Measurements from ENCODE around the gene CYP27C1. TPM values are rescaled to one million over a fixed set of nuclear protein-coding genes. Genes with fewer than 3 reads are reported as not detected.

The CYP27C1 gene
- total RNA-seq, 1 donor from 2014 or later: 5.1 TPM

DNA sequence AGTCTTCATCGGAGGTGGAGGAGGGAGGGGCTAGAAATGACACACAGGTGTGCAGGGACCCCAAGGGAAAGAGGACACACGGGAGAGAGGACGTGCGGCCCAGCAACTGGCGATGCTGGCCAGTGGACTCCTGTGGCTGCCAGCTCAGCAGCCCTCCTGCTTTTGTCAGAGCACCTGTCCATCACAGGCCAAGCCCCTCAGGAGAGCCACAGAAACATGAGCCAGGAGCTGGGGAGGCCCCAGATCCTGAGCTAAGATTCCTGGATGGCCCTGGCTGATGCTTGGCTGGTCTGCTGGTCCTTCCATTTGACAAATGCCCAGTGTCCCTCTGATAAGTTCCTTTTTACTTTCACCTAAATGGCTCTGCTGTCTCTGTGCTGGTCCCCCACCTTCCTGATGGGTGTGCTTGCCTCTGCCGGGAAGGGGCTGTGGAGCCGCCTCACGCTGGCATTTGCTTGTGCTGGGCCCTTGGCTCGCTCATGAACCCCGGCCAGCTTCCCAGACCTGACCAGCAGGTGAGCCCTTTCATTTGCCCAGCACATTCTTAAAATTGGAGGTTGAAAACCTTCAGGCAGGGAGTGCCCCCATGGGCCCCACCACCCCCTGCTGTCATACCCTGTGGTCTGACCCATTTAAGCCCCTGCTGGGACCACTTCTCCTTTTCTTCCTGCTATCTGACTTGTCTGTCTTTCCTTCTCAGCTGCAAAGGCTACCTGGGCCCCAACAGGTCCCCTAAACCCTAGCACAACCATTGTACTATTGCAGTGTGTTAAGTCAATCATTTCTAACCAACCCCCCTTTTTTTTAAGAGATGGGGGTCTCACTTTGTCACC is 37.3 kb downstream of the CYP27C1 start:
- Mint-ChIP-seq H3K9me3 (peaks cover 11% of the 10 kb centered on the region), H3K4me3 (no peak overlapping the region), H3K36me3 (no peaks in the 10 kb centered on the region), H3K27ac (no peak overlapping the region), H3K4me1 (ENCODE audit: unreplicated experiment) (no peaks in the 10 kb centered on the region), H3K27me3 (no peaks in the 10 kb centered on the region)
- TF ChIP-seq CTCF (conservative IDR thresholded peaks at IDR 0.05): no peak
- no peak for DNase-seq (ENCODE audit: extremely low spot score, unreplicated experiment)

- no peaks in the 10 kb centered on the region for H3K4me1 Mint-ChIP-seq (ENCODE audit: unreplicated experiment)
- no peak for DNase-seq (ENCODE audit: extremely low spot score, unreplicated experiment)
- H3K27me3 Mint-ChIP-seq: peaks cover 3% of the 10 kb centered on the region
- peaks cover 11% of the 10 kb centered on the region for H3K9me3 Mint-ChIP-seq
- H3K27ac Mint-ChIP-seq: no peak overlapping the region
- no peak for TF ChIP-seq CTCF (conservative IDR thresholded peaks at IDR 0.05)
- H3K4me3 Mint-ChIP-seq: no peak overlapping the region
- H3K36me3 Mint-ChIP-seq: no peaks in the 10 kb centered on the region
Observed at GRCh38 chr2:127181851-127182250, 38.2 kb downstream of the CYP27C1 start.

GRCh38 chr2:127179766-127180165 is 40.3 kb downstream of the CYP27C1 start:
- TF ChIP-seq CTCF (conservative IDR thresholded peaks at IDR 0.05): no peak
- Mint-ChIP-seq H3K27ac (no peak overlapping the region), H3K36me3 (no peaks in the 10 kb centered on the region), H3K9me3 (peaks cover 11% of the 10 kb centered on the region), H3K4me3 (no peak overlapping the region), H3K27me3 (peaks cover 7% of the 10 kb centered on the region), H3K4me1 (ENCODE audit: unreplicated experiment) (peaks cover 16% of the 10 kb centered on the region)
- DNase-seq (ENCODE audit: extremely low spot score, unreplicated experiment): no peak

GRCh38 chr2:127177617-127178263 is 42.4 kb downstream of the CYP27C1 start:
- TF ChIP-seq CTCF (conservative IDR thresholded peaks at IDR 0.05): no peak
- peaks cover 17% of the 10 kb centered on the region for H3K4me1 Mint-ChIP-seq (ENCODE audit: unreplicated experiment)
- H3K36me3 Mint-ChIP-seq: no peaks in the 10 kb centered on the region
- no peak overlapping the region for H3K27ac Mint-ChIP-seq
- H3K9me3 Mint-ChIP-seq: peaks cover 11% of the 10 kb centered on the region
- no peak for DNase-seq (ENCODE audit: extremely low spot score, unreplicated experiment)
- H3K27me3 Mint-ChIP-seq: peaks cover 7% of the 10 kb centered on the region
- H3K4me3 Mint-ChIP-seq: no peak overlapping the region

DNA sequence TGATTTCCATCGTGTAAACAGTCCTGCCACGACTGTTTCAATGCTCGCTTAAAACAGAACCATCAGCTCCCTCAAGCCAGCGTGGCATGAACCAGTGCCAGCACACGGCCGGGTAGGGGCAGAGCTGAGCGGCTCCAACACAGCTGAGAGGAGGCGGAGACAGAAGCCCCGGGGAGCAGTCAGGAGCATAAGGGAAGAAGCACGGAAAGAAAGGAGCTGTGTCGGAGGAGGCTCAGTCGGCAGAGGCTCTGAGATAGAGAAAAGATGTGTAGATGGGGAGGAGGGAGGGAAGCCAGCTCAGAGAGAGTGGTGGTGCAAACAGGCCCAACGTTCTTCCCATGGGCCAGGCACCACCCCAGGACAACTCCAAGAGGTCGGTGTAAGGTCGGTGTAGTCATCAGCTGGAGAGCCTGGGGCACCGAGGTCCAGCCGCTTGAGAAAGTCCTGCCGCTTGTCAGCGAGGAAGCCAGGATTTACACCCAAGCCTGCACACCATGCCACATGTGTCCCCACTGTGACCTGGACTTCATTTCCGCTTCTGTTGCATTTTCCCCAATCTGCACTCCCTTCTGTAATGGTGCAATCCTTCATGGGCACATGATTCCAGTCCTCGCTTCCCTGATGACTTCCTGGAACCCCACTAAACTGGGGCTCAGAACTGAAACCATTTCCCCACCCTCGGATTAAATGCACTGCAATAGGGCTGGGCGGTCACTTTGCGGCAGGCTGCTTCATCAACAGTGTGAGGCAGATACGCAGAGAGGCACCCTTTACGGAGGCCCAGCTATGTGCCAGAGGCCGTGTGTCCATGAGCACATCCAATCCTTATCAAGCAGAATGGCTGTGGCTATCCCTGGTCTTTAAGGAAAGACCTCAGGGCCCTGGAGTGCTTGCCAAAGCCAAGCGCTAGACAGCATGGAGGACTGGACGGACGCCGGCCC is 43.5 kb downstream of the CYP27C1 start:
- H3K36me3 Mint-ChIP-seq: no peaks in the 10 kb centered on the region
- H3K9me3 Mint-ChIP-seq: peaks cover 11% of the 10 kb centered on the region
- peaks cover 7% of the 10 kb centered on the region for H3K27me3 Mint-ChIP-seq
- peaks cover 17% of the 10 kb centered on the region for H3K4me1 Mint-ChIP-seq (ENCODE audit: unreplicated experiment)
- TF ChIP-seq CTCF (conservative IDR thresholded peaks at IDR 0.05): no peak
- H3K4me3 Mint-ChIP-seq: no peak overlapping the region
- no peak overlapping the region for H3K27ac Mint-ChIP-seq
- no peak for DNase-seq (ENCODE audit: extremely low spot score, unreplicated experiment)
